G401.6 (cell line): Measurements from ENCODE around the gene KL.

ENCODE experiments used
- FAIRE-seq: peaks from 2 replicates; lab custom pipeline; 2012; peaks lifted over from hg19 to GRCh38; lab: Jason Lieb, UNC

The KL gene

GRCh38 chr13:33081666-33082065 is 65.4 kb downstream of the KL start:
- FAIRE-seq, result no peak

DNA sequence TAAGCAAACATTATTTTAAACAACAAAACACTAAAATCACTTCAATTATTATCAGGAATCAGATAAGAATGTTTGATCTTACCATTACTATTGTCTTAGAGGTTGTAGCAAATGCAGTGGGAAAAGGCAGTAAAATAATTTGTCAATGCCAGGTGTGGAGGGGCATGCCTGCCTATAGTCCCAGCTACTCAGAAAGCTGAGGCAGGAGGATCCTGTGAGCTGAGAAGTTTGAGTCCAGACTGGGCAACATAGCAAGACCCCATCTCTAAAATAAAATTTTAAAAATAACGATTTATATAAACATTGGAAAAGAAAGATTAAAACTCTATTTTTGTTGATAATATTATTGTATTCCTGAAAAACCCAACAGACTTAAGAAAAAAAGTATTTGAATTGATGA is 66.8 kb downstream of the KL start:
- FAIRE-seq, result no peak

DNA sequence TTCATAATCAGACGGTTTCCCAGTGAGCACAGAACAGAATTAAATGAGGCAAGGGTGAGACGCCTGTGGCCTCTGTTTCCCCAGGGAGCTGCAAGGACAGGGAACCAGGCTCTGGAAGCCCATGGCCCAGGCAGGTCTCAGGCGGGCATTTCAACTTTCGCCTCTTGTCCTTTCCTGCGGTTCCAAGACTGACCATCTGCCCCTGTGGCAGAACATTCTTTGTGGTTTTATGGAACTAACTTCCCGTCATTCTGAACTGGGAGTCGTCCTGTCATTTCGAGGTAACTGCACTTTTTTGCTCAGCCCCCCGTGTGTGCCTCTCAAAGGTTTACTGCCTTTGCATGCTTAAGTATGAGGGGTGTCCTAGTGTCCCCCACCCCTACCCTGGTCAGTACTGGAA is 70.9 kb downstream of the KL start:
- no peak for FAIRE-seq

GRCh38 chr13:33087790-33088189 is 71.6 kb downstream of the KL start:
- no peak for FAIRE-seq

DNA sequence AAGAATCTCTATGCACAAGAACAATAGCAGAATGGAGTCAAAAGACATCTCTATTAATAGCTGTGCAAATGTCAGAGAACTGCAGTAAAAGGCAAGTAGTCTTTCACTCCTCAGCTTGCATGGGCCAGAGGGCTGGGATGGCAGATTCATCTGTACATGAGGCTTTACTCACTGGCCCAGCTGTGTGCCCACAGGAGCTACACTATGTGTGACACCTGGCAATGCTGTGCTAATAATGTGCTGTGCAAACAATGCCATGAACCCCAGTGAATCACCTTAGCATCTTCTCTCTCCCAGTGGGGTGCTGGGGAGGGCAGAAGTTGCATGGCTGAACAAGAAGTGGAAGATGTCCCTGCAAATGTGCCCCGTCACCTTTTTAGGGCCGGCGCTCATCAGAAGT is 73.1 kb downstream of the KL start:
- no peak for FAIRE-seq

DNA sequence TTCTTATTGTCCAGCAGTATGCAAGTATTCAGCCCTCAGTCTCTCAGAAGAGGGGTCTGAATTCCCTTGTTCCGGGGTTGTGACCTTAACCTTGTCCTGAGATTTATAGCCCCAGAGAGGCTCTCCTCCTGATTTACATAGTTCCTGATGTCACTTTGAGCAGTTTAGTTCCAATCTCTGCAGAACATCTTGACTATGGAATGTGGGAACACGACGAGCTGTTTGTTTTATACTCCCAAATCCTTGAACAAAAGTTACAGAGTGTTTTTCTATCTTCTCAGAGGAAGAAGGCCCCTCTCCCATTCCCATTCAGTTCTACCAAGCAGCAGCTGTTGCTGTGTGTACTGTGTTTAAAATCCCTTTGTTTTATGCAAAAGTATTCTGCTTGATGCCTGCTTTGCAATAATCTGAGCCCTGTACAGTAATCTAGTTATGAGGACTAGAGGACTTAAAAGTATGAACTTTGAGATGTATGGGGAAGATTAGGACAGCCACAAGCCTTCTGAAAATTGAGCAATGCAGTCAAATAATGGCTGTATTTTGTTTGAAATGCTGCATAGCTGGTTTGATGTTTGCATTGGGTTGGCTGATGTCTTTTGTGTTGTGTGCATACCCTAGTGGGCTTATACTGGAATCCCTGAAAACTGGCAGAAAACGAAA is 74.7 kb downstream of the KL start:
- FAIRE-seq, result no peak

- FAIRE-seq, result no peak
These were observed 75.2 kb downstream of the KL start for GRCh38 chr13:33091415-33091774.

DNA sequence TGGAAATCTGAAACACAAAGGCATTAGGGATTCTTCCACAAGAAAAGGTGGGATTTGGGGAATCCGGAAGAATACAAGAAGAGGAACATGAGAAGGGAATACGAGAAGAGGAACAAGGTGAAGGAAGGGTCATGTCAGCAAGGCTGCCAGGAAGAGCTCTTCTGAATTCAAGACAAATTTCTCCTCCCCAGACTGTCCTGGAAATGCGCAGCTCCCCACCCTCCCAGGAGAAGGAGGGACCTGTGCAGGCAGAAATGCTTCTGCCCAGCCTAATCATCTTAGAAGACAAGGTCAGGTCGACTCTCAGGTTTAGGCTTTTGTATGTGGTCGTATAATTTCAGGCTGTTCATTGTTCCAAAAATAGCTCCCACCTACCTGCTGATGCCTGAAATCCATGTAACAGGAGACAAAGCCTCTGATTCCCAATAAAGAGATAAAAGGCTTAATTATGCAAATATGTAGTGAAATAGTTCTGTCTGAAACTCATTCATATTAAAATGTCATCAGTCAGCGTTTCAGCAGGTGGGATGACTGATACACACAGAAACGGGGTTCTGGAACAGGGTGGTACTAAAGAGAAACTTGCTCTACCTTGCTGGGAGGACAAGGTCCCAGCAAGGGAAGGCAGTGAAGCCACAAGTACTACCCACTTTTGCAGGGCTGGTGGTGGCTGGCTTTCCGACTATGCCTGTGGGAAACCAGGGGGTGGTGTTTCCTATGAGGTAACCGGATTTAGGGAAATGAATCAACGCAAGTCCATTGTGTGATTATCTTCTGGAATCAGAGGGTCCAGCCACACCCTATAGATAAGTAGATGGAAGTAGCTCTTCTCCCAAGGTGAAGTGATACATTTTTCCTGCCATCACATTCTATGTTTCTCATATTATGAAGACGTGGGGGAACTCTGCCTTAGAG is 76.1 kb downstream of the KL start:
- FAIRE-seq, result no peak

DNA sequence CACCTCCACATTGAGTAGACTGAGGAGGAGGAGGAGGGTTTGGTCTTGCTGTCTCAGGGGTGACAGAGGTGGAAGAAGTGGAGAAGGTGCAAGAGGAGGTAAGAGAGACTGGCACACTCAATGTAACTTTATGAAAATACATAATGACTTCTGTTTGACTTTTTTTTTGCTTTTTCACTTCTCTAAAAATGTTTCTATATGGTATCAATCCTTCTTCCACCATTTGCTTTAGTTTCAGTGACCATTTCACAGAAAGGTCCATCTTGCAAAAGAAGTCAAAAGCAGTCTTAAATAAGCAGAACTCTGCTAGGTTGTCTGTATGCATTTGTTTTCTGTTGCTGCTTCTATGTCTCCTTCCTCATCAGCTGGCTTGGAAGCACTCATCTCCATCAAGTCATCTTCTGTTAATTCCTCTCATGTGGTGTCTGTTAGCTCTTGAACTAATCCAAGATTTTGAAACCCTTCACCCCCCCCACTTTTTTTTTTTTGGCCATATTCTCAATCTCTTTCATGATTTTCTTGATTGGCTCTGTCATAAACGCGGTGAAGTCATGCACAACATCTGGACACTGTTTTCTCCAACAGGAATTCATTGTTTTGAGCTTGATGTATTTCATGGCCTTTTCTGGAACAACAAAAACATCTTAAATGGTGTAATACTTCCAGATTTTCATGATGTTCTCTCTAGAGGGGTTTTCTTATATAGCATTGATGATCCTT is 80.8 kb downstream of the KL start:
- FAIRE-seq, result no peak

GRCh38 chr13:33099860-33100259 is 83.6 kb downstream of the KL start:
- FAIRE-seq, result no peak

- no peak for FAIRE-seq
These were observed 84.7 kb downstream of the KL start for GRCh38 chr13:33100886-33101285.

GRCh38 chr13:33101835-33102234 is 85.6 kb downstream of the KL start:
- FAIRE-seq, result no peak

DNA sequence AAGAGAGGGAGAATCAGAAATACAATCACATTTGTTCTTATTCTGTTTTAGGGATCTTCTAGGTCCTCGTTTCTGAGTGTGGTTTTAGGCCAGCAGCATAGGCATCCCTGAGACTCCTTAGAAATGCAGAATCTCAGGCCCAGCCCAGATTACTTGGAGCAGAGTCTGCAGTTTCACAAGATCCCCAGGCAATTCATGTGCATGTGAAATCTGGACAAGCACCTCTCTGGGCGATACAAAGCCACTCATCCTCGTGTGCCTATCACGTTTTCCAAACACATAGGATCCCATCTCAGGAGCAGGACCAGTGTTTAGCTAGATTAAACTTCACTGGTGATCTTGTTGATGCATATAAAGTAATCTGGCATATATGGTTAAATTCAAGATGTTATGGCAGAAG is 87.2 kb downstream of the KL start:
- FAIRE-seq, result no peak

- FAIRE-seq, result no peak
These were observed 89.3 kb downstream of the KL start for GRCh38 chr13:33105387-33106005.

GRCh38 chr13:33106656-33107360 is 90.6 kb downstream of the KL start:
- no peak for FAIRE-seq

- FAIRE-seq, result no peak
These were observed 91.1 kb downstream of the KL start for GRCh38 chr13:33107361-33107760.

- FAIRE-seq, result no peak
These were observed 92.4 kb downstream of the KL start for GRCh38 chr13:33108620-33109019.

DNA sequence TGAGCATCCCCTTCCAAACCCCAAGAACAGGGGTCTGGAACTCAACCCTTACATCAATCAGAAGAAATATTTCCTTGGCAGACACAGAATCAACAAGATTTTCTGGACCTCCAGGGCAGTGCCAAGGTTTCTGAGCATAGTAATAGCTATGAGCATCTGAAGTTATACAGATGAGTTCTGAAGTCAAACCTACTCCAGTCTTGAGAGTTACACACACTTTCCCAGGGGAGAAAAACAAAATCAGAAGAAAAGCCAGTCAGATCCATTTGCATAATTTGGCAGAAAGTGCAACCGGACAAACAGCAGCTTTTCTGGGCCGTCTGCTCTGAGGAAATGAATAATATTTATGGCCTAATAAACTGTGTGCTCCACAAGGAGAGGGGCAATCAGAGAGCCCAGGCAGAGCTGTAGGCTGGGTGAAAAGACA is 93.1 kb downstream of the KL start:
- no peak for FAIRE-seq

DNA sequence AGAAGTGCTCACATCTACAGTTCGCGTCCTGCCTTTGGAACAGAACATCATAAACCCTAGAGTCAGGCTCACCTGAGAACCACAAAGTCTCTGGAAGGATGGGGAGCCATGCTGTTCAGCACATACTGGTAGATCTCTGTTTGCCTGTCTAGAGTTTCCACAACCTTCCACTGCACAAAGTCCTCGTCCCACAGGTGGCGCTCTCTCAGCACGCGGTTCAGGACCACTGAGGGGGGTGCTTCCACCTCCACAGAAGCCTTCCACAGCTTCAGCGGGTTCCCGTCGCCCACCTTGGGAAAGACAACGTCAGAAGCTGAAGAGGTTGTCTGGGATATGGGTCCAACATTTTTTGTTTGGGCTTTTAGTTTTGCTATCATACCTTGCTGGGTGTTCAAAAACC is 93.6 kb downstream of the KL start:
- FAIRE-seq, result no peak

GRCh38 chr13:33110386-33110712 is 94.1 kb downstream of the KL start:
- FAIRE-seq, result no peak

DNA sequence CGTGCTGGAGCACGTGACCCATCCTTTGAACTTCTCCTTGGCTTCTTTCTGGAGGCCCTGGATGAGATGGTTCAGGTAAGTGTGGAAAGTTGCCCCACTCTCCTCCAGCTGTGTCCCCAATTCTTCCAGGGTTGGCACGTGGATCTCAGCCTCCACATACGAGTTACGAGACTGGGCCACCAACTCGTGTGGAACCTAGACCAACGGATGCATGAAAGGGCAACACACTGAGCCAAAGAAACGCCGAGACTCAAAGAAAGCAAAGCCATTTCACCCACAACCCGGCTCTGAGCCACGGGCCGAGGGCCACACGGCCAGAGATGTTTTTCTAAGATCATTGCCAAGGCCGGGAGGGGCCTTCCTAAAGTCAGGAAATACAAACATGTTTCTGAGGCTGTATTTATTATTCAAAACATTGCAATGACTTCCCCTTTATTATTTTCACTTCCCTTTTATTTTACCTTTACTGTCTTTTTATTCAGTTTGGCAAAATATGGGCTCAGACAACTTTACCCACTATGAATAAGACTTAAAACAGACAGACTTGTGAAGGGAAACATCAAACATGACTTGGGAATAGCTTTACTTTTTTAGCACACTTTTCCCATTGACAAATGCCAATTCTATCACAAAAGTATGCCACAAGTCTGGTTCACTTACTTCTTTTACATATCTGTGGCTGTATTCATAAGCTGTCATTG is 94.6 kb downstream of the KL start:
- no peak for FAIRE-seq
